Brain microvascular endothelial cell (primary cell): Measurements from ENCODE around the gene COX6B1.
"Not testable (repeated sequence)": the region's sequence is repeated elsewhere in the genome, so short reads cannot be mapped to it uniquely, and the experiment has no call there.

Experiments
- DNase-seq: peaks from one replicate; pipeline ENCODE4 v3.0.0-alpha.2; 2020
- H3K27ac ChIP-seq: fragments of 250-450 bp; sonication (Bioruptor Pico); 2 replicates; pipeline ENCODE4 v1.5.1; 2020; ENCODE audit warnings: mild to moderate bottlenecking, moderate library complexity
- H3K27me3 ChIP-seq: fragments of 250-450 bp; sonication (Bioruptor Pico); replicated peaks from 2 replicates; pipeline ENCODE4 v1.5.1; 2020; ENCODE audit warnings: mild to moderate bottlenecking
- H3K36me3 ChIP-seq: fragments of 250-450 bp; sonication (Bioruptor Pico); replicated peaks from 2 replicates; pipeline ENCODE4 v1.5.1; 2020; ENCODE audit warnings: mild to moderate bottlenecking
- H3K4me3 ChIP-seq: 2 replicates; pipeline ENCODE4 v1.5.1; 2011; ENCODE audit warnings: low read depth, mild to moderate bottlenecking, control low read depth, low read length, moderate library complexity
- in situ Hi-C: cut with HindIII; loops from 2 replicates; pipeline ENCODE4 v1.10.0; 2017; ENCODE audit warnings: low sequenced_read_pairs, low pct_ligation_motif_present
- TF ChIP-seq, protein P1 (sequence below): IDR thresholded peaks from 2 replicates; pipeline ENCODE4 v1.5.1; 2011; ENCODE audit warnings: low read depth, mild to moderate bottlenecking, moderate library complexity, low read length, control low read depth, inconsistent platforms; ENCODE audit errors: missing control alignments

Gene COX6B1

DNA sequence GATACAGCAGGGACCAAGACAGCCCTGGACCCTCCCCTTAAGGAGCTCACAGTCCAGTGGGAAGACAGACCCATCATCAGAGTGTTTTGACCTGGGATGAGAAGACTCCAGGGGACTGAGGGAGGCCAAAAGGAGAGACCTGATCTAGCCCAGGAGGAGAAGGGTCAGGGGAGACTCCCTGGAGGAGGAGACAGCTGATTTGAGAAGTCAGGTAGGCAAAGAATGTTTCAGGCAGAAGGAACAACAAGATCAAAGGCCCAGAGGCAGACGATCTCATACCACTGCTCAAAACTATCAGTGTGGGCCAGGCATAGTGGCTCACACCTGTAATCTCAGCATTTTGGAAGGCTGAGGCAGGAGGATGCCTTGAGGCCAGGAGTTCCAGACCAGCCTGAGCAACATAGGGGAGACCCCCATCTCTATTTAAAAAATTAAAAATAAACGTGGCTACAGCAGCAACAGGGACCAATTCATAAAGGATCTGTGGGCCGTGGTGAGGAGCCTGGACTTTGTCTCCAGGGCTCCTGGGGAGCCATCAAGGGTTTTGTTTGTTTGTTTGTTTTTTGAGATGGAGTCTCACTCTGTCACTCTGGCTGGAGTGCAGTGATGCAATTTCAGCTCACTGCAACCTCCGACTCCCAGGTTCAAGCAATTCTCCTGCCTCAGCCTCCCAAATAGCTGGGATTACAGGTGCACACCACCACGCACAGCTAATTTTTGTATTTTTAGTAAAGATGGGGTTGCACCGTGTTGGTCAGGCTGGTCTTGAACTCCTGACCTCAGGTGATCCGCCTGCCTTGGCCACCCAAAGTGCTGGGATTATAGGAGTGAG lies 2.2 kb upstream of the COX6B1 start:
- DNase-seq, result no peak
- Histone ChIP-seq H3K27ac (no peak overlapping the region), H3K36me3 (no peaks in the 10 kb centered on the region), H3K4me3 (no peak overlapping the region), H3K27me3 (no peaks in the 10 kb centered on the region)
- in situ Hi-C loops, result no loop called here
- TF ChIP-seq, protein P1, sequence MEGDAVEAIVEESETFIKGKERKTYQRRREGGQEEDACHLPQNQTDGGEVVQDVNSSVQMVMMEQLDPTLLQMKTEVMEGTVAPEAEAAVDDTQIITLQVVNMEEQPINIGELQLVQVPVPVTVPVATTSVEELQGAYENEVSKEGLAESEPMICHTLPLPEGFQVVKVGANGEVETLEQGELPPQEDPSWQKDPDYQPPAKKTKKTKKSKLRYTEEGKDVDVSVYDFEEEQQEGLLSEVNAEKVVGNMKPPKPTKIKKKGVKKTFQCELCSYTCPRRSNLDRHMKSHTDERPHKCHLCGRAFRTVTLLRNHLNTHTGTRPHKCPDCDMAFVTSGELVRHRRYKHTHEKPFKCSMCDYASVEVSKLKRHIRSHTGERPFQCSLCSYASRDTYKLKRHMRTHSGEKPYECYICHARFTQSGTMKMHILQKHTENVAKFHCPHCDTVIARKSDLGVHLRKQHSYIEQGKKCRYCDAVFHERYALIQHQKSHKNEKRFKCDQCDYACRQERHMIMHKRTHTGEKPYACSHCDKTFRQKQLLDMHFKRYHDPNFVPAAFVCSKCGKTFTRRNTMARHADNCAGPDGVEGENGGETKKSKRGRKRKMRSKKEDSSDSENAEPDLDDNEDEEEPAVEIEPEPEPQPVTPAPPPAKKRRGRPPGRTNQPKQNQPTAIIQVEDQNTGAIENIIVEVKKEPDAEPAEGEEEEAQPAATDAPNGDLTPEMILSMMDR, result no peak

DNA sequence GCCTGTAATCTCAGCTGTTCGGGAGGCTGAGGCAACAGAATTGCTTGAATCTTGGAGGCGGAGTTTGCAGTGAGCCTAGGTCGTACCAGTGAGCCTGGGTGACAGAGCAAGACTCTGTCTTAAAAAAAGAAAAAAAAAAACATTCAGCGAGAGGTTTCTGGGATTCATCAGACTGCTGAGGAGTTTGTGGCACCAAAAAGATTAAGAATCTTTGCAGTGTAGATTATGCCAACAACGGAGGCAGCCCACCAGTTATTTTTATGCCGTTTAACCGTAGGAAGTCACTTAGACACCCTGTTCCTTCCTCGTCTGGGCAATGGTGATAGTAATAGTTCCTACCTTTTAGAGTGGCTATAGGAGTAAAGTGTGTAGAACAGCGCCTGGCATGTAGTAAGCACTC lies 2.5 kb downstream of the COX6B1 start:
- in situ Hi-C loops, result no loop called here
- Histone ChIP-seq H3K36me3 (peaks cover 23% of the 10 kb centered on the region), H3K27ac (no peak overlapping the region), H3K4me3 (no peak overlapping the region), H3K27me3 (no peaks in the 10 kb centered on the region)
- DNase-seq, result no peak
- TF ChIP-seq, protein P1, result no peak

DNA sequence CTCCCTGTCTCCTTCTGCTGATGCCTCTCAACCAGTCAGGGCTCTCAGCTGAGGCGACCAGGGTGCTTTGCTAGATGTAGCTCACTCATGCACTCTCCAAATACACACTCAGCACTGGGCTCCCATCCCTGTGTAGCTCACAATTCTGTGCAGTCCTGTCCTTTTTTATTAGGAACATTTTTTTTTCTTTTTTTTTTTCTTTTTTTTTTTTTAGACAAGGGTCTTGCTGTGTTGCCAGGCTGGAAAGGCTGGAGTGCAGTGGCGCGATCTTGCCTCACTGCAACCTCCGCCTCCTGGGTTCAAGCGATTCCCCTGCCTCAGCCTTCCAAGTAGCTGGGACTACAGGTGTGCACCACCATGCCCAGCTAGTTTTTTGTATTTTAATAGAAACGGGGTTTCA lies 6.7 kb downstream of the COX6B1 start:
- H3K36me3 ChIP-seq, result peaks cover 41% of the 10 kb centered on the region
- DNase-seq, H3K27me3 ChIP-seq, H3K27ac ChIP-seq, in situ Hi-C loops, H3K4me3 ChIP-seq: not testable (repeated sequence)

GRCh38 chr19:35655600-35655999 lies 7.5 kb downstream of the COX6B1 start:
- H3K27me3 ChIP-seq, result no peaks in the 10 kb centered on the region
- peaks cover 43% of the 10 kb centered on the region for H3K36me3 ChIP-seq
- H3K4me3 ChIP-seq, result no peak overlapping the region
- H3K27ac ChIP-seq, result no peak overlapping the region
- in situ Hi-C loops, result no loop called here
- TF ChIP-seq, protein P1, result no peak
- DNase-seq, result no peak

DNA sequence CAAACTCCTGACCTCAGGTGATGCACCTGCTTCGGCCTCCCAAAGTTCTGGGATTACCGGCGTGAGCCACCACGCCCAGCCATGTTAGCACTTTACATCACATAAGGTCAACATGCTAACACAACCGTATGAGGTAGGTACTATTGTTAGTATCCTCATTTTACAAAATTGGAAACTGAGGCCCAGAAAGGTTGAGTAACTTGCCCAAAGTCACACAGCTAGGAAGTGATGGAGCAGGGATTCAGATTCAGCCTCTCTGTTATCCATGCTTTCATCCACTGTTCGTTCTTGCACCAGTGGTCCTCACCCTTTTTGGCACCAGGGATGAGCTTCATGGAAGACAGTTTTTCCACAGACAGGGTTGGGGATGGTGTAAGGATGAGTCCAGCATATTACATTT lies 8.6 kb downstream of the COX6B1 start:
- DNase-seq, result no peak
- TF ChIP-seq, protein P1, result no peak
- Histone ChIP-seq H3K4me3 (no peak overlapping the region), H3K36me3 (peaks cover 41% of the 10 kb centered on the region), H3K27ac (no peak overlapping the region), H3K27me3 (no peaks in the 10 kb centered on the region)
- in situ Hi-C loops, result no loop called here

DNA sequence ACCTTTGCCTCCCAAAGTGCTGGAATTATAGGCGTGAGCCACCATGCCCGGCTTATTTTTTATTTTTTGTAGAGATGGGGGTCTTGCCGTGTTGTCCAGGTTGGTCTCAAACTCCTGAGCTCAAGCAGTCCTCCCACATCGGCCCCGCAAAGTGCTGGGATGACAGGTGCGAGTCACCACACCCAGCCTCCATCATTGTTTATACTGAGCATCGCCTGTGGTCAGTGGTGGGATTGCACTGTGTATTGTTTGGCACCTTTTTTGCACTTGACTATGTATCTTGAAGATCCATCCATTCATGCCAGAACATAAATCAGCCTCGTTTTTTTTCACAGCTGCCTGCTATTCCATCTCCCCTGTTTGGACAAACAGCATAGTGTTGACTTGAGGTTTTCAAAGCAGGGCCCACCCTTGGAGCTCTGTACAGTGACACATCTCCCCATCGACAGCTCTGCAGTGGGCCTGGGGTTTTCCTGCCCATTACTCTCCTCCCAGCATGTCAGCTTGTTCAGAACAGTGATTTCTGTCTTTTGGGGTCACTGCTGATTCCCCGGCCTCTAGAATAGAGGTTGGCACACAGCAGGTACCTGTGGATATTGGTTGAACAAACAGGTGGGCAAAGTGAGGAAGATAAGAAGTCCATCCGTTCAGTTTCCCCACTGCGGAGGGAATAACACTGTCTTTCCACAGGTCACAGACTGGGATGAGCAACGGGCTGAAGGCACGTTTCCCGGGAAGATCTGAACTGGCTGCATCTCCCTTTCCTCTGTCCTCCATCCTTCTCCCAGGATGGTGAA lies 10.0 kb downstream of the COX6B1 start:
- TF ChIP-seq, protein P1, result peak; percentile 41
- no peak overlapping the region for H3K27ac ChIP-seq
- H3K4me3 ChIP-seq, result no peak overlapping the region
- peak; percentile 65 for DNase-seq
- H3K27me3 ChIP-seq, result no peaks in the 10 kb centered on the region
- in situ Hi-C loops, result no loop called here
- peaks cover 38% of the 10 kb centered on the region for H3K36me3 ChIP-seq
